ENCODE measurements around the gene KRTAP4-5. TPM values are rescaled to one million over a fixed set of nuclear protein-coding genes. Genes with fewer than 3 reads are reported as not detected.
"Not testable (repeated sequence)": the region's sequence is repeated elsewhere in the genome, so short reads cannot be mapped to it uniquely, and the experiment has no call there.

Gene KRTAP4-5
- total and polyA plus RNA-seq, 8 donors = not detected

DNA sequence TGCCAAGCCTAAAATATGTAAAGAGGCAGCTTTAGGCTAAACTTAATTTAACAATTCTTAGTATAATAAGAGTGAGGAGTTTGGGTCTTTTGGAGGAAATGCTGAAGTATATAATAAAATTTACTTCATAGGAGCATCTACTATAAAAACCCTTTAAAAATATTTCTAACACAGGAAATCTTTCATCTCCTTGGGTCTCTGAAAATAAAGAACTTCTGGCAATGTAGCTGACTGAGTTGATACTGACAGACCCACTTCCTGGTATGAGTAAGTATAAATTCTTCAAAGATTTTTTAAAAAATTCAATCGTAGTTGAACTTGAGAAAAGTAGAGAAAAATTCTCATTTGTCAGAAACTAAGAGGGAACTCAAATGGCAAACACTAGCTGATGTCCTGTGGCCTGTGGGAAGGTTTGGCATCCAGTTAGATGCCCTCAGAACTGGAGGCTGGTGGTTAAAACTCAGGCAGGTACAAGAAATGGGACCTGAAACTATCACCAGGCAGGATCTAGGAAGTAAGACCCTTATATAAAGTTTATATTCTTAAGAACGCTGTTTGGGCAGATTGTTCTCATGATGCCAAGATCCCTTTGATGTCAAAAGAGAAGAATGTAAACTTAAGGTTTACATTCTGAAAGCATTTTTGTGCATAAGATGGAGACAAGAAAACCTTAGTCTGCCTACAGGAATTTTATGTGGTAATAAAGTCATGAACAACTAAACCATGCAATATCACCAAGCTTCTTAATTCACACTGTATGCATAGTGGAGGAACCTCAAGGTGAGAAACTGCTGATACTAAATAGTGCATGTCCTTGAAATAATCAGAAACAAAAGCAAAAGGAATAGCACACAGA, 15.5 kb downstream of the KRTAP4-5 start:
- H3K36me3 ChIP-seq = no peaks in the 10 kb centered on the region
- no peak for ATAC-seq
- TF ChIP-seq, protein P1, sequence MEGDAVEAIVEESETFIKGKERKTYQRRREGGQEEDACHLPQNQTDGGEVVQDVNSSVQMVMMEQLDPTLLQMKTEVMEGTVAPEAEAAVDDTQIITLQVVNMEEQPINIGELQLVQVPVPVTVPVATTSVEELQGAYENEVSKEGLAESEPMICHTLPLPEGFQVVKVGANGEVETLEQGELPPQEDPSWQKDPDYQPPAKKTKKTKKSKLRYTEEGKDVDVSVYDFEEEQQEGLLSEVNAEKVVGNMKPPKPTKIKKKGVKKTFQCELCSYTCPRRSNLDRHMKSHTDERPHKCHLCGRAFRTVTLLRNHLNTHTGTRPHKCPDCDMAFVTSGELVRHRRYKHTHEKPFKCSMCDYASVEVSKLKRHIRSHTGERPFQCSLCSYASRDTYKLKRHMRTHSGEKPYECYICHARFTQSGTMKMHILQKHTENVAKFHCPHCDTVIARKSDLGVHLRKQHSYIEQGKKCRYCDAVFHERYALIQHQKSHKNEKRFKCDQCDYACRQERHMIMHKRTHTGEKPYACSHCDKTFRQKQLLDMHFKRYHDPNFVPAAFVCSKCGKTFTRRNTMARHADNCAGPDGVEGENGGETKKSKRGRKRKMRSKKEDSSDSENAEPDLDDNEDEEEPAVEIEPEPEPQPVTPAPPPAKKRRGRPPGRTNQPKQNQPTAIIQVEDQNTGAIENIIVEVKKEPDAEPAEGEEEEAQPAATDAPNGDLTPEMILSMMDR (IDR thresholded peaks at IDR 0.05) = no peak
- 51 to 56% methylated on average over 2 of the region's 2 CpGs for WGBS, 2 donors
- peaks cover 0 to 3% (median 0%) of the 10 kb centered on the region in 4 donors for H3K27me3 ChIP-seq
- FAIRE-seq = no peak
- H3K9me3 ChIP-seq = no peaks in the 10 kb centered on the region
- H3K4me3 ChIP-seq = no peak overlapping the region
- H3K27ac ChIP-seq = no peak overlapping the region
- intact Hi-C loops (cut with DNase I) = no loop called here
- DNase-seq = no peak
- H3K4me1 ChIP-seq = no peaks in the 10 kb centered on the region

- DNase-seq (no peak), ATAC-seq (no peak), FAIRE-seq (no peak)
- intact Hi-C loops (cut with DNase I) = no loop called here
- no peaks in the 10 kb centered on the region for H3K9me3 ChIP-seq
- H3K27ac ChIP-seq = no peak overlapping the region
- no peak overlapping the region for H3K4me3 ChIP-seq
- peaks cover 0 to 3% (median 0%) of the 10 kb centered on the region in 4 donors for H3K27me3 ChIP-seq
- no peaks in the 10 kb centered on the region for H3K4me1 ChIP-seq
- 72 to 87% methylated on average over 3 of the region's 3 CpGs for WGBS, 2 donors
- TF ChIP-seq, protein P1 (IDR thresholded peaks at IDR 0.05) = no peak
- no peaks in the 10 kb centered on the region for H3K36me3 ChIP-seq
Measured at GRCh38 chr17:41131979-41132378, 17.6 kb downstream of the KRTAP4-5 start.

DNA sequence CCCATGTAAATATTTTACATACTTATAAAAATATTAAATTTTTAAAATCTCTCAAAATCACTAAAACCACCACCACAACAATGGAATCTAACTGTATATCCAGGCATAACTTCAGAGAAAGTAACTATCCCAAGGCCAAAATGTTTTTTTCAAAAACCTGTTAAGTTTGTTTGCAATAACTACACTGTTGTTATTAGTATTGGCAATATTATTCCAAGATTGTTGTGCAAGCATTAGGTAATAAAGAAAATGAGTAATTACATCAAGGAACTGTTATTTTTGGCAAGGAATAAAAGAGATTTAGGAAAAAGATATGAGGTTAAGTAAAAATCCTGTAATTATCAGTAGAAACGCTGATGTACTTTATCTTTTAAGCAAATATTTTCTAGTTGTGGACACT, 22.3 kb downstream of the KRTAP4-5 start:
- H3K9me3 ChIP-seq = no peaks in the 10 kb centered on the region
- 7 to 14% methylated on average over 1 of the region's 1 CpG for WGBS, 2 donors
- H3K36me3 ChIP-seq = no peaks in the 10 kb centered on the region
- no peak overlapping the region for H3K4me3 ChIP-seq
- no peaks in the 10 kb centered on the region for H3K4me1 ChIP-seq
- no peak for DNase-seq
- H3K27ac ChIP-seq = no peak overlapping the region
- TF ChIP-seq, protein P1 (IDR thresholded peaks at IDR 0.05) = no peak
- peaks cover 0 to 7% (median 2%) of the 10 kb centered on the region in 4 donors for H3K27me3 ChIP-seq
- no peak for ATAC-seq
- no peak for FAIRE-seq
- intact Hi-C loops (cut with DNase I) = no loop called here

GRCh38 chr17:41126412-41126811, 23.2 kb downstream of the KRTAP4-5 start:
- TF ChIP-seq, protein P1 (IDR thresholded peaks at IDR 0.05) = no peak
- intact Hi-C loops (cut with DNase I) = no loop called here
- H3K36me3 ChIP-seq = no peaks in the 10 kb centered on the region
- no peaks in the 10 kb centered on the region for H3K4me1 ChIP-seq
- FAIRE-seq = no peak
- no peak overlapping the region for H3K4me3 ChIP-seq
- no peak overlapping the region for H3K27ac ChIP-seq
- WGBS, 2 donors = 54 to 71% methylated on average over 3 of the region's 3 CpGs
- H3K27me3 ChIP-seq = peaks cover 0 to 7% (median 0%) of the 10 kb centered on the region in 4 donors
- no peak for ATAC-seq
- DNase-seq = no peak
- no peaks in the 10 kb centered on the region for H3K9me3 ChIP-seq

DNA sequence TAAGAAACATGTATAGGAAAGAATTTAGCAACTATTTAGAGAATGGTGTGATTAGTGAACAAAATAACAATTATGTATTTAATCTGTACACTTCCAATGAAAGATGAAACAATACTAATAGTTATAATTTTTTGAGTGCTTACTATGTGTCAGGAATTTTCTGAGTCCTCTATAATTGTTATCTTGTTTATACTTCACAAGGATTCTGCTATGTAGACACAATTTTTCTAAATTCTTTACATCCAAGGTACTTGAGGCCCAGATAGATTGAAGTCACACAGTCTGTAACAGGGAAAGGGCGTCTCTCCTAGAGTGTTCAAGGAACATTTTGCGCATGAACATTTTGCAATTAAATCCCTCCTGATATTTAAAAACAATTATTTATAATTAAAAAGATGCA, 24.6 kb downstream of the KRTAP4-5 start:
- Histone ChIP-seq H3K4me3 (no peak overlapping the region), H3K9me3 (no peaks in the 10 kb centered on the region), H3K27me3 (peaks cover 0 to 7% (median 0%) of the 10 kb centered on the region in 4 donors), H3K36me3 (no peaks in the 10 kb centered on the region), H3K4me1 (no peaks in the 10 kb centered on the region), H3K27ac (no peak overlapping the region)
- DNase-seq (no peak), FAIRE-seq (no peak), ATAC-seq (no peak)
- 70 to 78% methylated on average over 2 of the region's 2 CpGs for WGBS, 2 donors
- intact Hi-C loops (cut with DNase I) = no loop called here
- TF ChIP-seq, protein P1 (IDR thresholded peaks at IDR 0.05) = no peak

DNA sequence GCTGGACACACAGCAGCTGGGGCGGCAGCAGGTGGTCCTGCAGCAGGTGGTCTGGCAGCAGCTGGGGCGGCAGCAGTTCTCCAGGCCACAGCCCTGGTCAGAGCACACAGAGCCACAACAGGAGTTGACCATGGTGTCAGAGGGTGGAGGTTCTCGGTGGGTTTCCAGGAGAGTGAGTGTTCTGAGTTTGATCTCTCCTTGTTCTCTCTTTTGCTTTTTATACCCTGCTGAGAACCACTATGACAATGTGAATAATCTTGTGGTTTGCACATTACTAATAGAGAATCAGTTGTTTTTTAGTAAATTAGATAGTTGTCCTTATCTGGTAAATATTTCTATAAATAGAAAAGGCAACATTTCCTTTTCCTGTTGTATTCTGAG, 25.6 kb downstream of the KRTAP4-5 start, which contains the start of gene KRTAP4-12:
Gene KRTAP4-12, minus strand, starts transcription at position 192 of the 381 bp plus-strand sequence. Its CDS starts 60 bp downstream, at position 132.
- H3K9me3 ChIP-seq; ATAC-seq; H3K27ac ChIP-seq; H3K4me1 ChIP-seq; H3K36me3 ChIP-seq; FAIRE-seq; DNase-seq; intact Hi-C loops (cut with DNase I); H3K27me3 ChIP-seq; H3K4me3 ChIP-seq: not testable (repeated sequence)
- 53 to 77% methylated on average over 3 of the region's 3 CpGs for WGBS, 2 donors

- H3K4me3 ChIP-seq; intact Hi-C loops (cut with DNase I); H3K36me3 ChIP-seq; H3K4me1 ChIP-seq; H3K9me3 ChIP-seq; FAIRE-seq; H3K27ac ChIP-seq; ATAC-seq; H3K27me3 ChIP-seq: not testable (repeated sequence)
- WGBS, 2 donors = 64 to 67% methylated on average over 6 to 12 of the region's 12 CpGs
- peak in 1 of 6 donors; percentile 20 for DNase-seq
Measured at GRCh38 chr17:41123292-41123990, 26.2 kb downstream of the KRTAP4-5 start.

Data from pancreas (tissue), 10 donors.